A673 (cell line): Measurements from ENCODE around the gene TM2D3.

Source experiments
- CTCF ChIP-seq: fragments of 300-800, 200-600 bp; sonication (generic); conservative IDR thresholded peaks from 2 replicates; pipeline ENCODE4 v1.5.1; 2017; ENCODE audit warnings: low read depth, mild to moderate bottlenecking, antibody characterized with exemption, low read length, moderate library complexity, mixed read lengths
- EZH2 ChIP-seq: fragments of 200-600 bp; sonication (generic); IDR thresholded peaks from 2 replicates; pipeline ENCODE4 v1.6.1; 2017; ENCODE audit warnings: borderline replicate concordance, low read depth, mild to moderate bottlenecking, mixed read lengths, antibody characterized with exemption, low read length; ENCODE audit not compliant: poor library complexity, severe bottlenecking

GRCh38 chr15:101602801-101603200, 49.4 kb downstream of the TM2D3 start:
- TF ChIP-seq EZH2: no peak
- TF ChIP-seq CTCF: no peak
